GM19328 (cell line): ENCODE data around the gene THBS3.
"Not testable (repeated sequence)": the region's sequence is repeated elsewhere in the genome, so short reads cannot be mapped to it uniquely, and the experiment has no call there.

ENCODE experiments used
- ATAC-seq: cut with Tn5 transposase; IDR thresholded peaks from one replicate; pipeline ENCODE4 v1.9.1; 2021; ENCODE audit warnings: mild to moderate bottlenecking, moderate library complexity; ENCODE audit not compliant: unreplicated experiment

The THBS3 gene

GRCh38 chr1:155191904-155192303 lies 15.8 kb downstream of the THBS3 start:
- ATAC-seq, result no peak

GRCh38 chr1:155189926-155190325 lies 17.8 kb downstream of the THBS3 start:
- not testable (repeated sequence) for ATAC-seq

- no peak for ATAC-seq
Measured at GRCh38 chr1:155188268-155188667, 19.4 kb downstream of the THBS3 start.

- no peak for ATAC-seq
Measured at GRCh38 chr1:155187456-155187891, 20.2 kb downstream of the THBS3 start.

GRCh38 chr1:155186794-155187455 lies 20.8 kb downstream of the THBS3 start:
- ATAC-seq, result no peak

GRCh38 chr1:155186067-155186793 lies 21.5 kb downstream of the THBS3 start:
- no peak for ATAC-seq

GRCh38 chr1:155185783-155186066 lies 22.0 kb downstream of the THBS3 start:
- no peak for ATAC-seq

GRCh38 chr1:155184835-155185782 lies 22.6 kb downstream of the THBS3 start:
- ATAC-seq, result no peak

- ATAC-seq, result no peak
Measured at GRCh38 chr1:155184351-155184811, 23.3 kb downstream of the THBS3 start.

- ATAC-seq, result no peak
Measured at GRCh38 chr1:155183775-155184221, 23.9 kb downstream of the THBS3 start.

- ATAC-seq, result no peak
Measured at GRCh38 chr1:155182052-155182550, 25.6 kb downstream of the THBS3 start.

GRCh38 chr1:155181371-155182051 lies 26.2 kb downstream of the THBS3 start:
- no peak for ATAC-seq

- ATAC-seq, result no peak
Measured at GRCh38 chr1:155179112-155180031, 28.3 kb downstream of the THBS3 start.

- no peak for ATAC-seq
Measured at GRCh38 chr1:155178441-155179111, 29.1 kb downstream of the THBS3 start.

- ATAC-seq, result no peak
Measured at GRCh38 chr1:155177918-155178281, 29.8 kb downstream of the THBS3 start.

- no peak for ATAC-seq
Measured at GRCh38 chr1:155177192-155177917, 30.3 kb downstream of the THBS3 start.

- ATAC-seq, result no peak
Measured at GRCh38 chr1:155176544-155177071, 31.1 kb downstream of the THBS3 start.

- no peak for ATAC-seq
Measured at GRCh38 chr1:155175927-155176371, 31.7 kb downstream of the THBS3 start.
